ENCODE data around the gene CEP43. TPM values are rescaled to one million over a fixed set of nuclear protein-coding genes. Genes with fewer than 3 reads are reported as not detected.
A peak's percentile ranks its signal among the peaks of the same experiment; 100 is the strongest.

Gene CEP43
- total RNA-seq, 4 donors from 2014 or later = 3.6 to 31.0 (median 14.3) TPM

DNA sequence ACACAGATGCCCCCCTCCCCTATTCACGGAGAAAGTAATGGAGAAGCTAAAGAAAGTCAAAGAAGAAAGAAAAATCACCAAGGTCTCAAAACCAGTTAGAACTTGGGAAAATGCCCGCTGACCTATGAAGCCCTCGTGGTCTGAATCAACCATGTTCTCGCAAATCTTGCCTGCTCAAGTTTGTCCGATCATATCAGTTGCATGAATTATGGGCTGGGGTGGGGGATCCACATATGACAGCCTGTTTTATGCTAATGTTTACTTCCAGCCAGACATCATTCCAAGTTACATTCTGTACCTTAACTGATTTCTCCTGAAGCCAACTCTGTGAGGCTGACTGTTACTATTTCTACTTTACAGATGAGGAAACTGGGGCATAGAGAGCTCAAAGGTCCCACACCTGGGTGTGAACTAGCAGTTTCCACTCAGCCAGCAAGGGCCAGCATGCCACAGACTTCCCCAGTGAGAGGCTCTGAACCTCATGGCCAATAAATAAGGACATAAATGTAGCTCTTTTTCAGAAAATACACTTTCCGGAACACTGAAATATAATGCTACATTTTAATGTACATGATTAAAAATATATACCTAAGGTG, 45.0 kb upstream of the CEP43 start:
- intact Hi-C loops (cut with DNase I; ENCODE audit: low total_unique reads) = loop anchor here (10.0 kb wide), 1 partner anchor 169 kb away; no protein-coding TSS in a partner anchor
- peak overlapping the region; percentile 27 to 98 (median 70) for H3K27ac ChIP-seq
- TF ChIP-seq POLR2AphosphoS5 (IDR thresholded peaks at IDR 0.05) (no peak), POLR2A (IDR thresholded peaks at IDR 0.05) (no peak), EP300 (IDR thresholded peaks at IDR 0.05; ENCODE audit: low read depth) (no peak)
- TF ChIP-seq, protein P1, sequence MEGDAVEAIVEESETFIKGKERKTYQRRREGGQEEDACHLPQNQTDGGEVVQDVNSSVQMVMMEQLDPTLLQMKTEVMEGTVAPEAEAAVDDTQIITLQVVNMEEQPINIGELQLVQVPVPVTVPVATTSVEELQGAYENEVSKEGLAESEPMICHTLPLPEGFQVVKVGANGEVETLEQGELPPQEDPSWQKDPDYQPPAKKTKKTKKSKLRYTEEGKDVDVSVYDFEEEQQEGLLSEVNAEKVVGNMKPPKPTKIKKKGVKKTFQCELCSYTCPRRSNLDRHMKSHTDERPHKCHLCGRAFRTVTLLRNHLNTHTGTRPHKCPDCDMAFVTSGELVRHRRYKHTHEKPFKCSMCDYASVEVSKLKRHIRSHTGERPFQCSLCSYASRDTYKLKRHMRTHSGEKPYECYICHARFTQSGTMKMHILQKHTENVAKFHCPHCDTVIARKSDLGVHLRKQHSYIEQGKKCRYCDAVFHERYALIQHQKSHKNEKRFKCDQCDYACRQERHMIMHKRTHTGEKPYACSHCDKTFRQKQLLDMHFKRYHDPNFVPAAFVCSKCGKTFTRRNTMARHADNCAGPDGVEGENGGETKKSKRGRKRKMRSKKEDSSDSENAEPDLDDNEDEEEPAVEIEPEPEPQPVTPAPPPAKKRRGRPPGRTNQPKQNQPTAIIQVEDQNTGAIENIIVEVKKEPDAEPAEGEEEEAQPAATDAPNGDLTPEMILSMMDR (IDR thresholded peaks at IDR 0.05) = no peak
- H3K27me3 ChIP-seq = no peaks in the 10 kb centered on the region
- DNase-seq = peak; percentile 35
- H3K36me3 ChIP-seq = no peaks in the 10 kb centered on the region
- peak overlapping the region in 1 of 4 donors; percentile 92 for H3K4me3 ChIP-seq
- no peaks in the 10 kb centered on the region for H3K9me3 ChIP-seq
- H3K4me1 ChIP-seq = peaks cover 4 to 59% (median 30%) of the 10 kb centered on the region in 4 donors
- in situ Hi-C loops (cut with MboI; ENCODE audit: low pct_ligation_motif_present in 1 of 4, low pct_unique_long_range_greater_than_20kb in 1 of 4, low sequenced_read_pairs in 3 of 4) = no loop called here
- 85 to 94% methylated on average over 5 to 6 of the region's 6 CpGs for WGBS, 2 donors (ENCODE audit: low coverage in 1 of 2)

DNA sequence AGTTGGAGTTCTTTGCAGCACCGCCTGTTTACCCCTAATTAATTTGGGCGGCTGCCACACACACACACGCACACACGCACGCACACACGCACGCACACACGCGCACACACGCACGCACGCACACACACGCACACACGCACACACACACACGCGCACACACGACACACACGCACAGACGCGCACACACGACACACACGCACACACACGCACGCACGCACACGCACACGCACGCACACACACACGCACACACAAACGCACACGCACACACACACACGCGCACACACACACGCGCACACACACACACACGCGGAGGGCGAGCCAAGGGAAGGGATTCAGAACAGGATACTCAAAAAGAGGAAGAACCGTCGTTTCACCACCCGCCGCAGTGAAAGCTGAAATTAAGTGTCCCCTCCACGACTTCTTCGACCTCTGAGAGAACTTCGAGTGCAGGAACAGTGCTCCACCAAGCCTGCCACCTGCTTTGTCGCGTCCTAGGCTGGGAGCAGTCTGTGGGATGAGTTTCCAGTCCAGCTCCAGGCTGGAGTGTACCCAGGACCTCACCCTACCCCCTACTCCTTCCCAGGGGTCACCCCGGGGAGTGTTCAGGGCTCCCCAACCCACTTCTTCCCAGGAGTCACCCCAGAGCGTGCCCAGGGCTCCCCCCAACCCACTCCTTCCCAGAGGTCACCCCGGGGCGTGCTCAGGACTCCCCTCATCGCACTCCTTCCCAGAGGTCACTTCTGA, 43.9 kb upstream of the CEP43 start:
- peaks cover 4 to 56% (median 24%) of the 10 kb centered on the region in 4 donors for H3K4me1 ChIP-seq
- no peak for TF ChIP-seq EP300 (IDR thresholded peaks at IDR 0.05; ENCODE audit: low read depth)
- no peak for TF ChIP-seq POLR2AphosphoS5 (IDR thresholded peaks at IDR 0.05)
- TF ChIP-seq, protein P1 (IDR thresholded peaks at IDR 0.05) = no peak
- no peak for TF ChIP-seq POLR2A (IDR thresholded peaks at IDR 0.05)
- H3K9me3 ChIP-seq = no peaks in the 10 kb centered on the region
- peak; percentile 66 for DNase-seq
- H3K27ac ChIP-seq = peak overlapping the region; percentile 94 to 98 (median 97)
- no peaks in the 10 kb centered on the region for H3K27me3 ChIP-seq
- intact Hi-C loops (cut with DNase I; ENCODE audit: low total_unique reads) = loop anchor here (10.0 kb wide), 1 partner anchor 170 kb away; no protein-coding TSS in a partner anchor
- in situ Hi-C loops (cut with MboI; ENCODE audit: low pct_ligation_motif_present in 1 of 4, low pct_unique_long_range_greater_than_20kb in 1 of 4, low sequenced_read_pairs in 3 of 4) = no loop called here
- H3K4me3 ChIP-seq = peak overlapping the region; percentile 57 to 92 (median 68)
- no peaks in the 10 kb centered on the region for H3K36me3 ChIP-seq
- WGBS, 2 donors (ENCODE audit: low coverage in 1 of 2) = 51% methylated on average over 44 of the region's 52 CpGs; no CpG with 5 or more reads in 1 of the 2 donors

DNA sequence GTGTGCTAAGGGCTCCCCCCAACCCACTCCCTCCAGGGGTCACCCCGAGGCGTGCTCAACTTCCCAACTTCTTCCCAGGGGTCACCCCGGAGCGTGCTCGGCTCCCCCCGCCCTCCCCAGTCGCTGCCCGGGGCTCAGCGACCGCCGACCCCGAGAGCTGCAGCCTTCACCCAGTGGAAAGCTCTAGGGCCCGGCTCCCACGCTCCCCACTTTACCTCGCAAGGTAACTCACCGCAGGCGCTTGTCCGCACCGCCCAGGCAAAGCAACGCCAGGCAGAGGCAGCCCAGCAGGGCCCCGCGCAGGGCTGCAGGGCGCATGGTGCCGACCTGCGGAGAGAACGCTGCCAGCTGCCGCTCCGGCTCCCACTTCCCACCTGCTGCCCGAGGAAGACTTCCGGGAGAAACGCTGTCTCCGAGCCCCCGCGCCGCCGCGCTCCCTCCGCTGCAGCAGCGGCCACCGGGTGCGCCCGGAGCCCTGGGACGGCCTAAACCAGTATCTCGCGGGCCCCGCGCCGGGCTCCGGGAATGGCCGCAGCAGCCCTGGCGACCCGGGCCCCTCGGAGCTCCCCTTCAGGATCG, 43.2 kb upstream of the CEP43 start:
- in situ Hi-C loops (cut with MboI; ENCODE audit: low pct_ligation_motif_present in 1 of 4, low pct_unique_long_range_greater_than_20kb in 1 of 4, low sequenced_read_pairs in 3 of 4) (no loop called here), intact Hi-C loops (cut with DNase I; ENCODE audit: low total_unique reads) (loop anchor here (10.0 kb wide), 1 partner anchor 171 kb away; no protein-coding TSS in a partner anchor)
- 0 to 1% methylated on average over 9 to 44 of the region's 54 CpGs for WGBS, 2 donors (ENCODE audit: low coverage in 1 of 2)
- Histone ChIP-seq H3K27me3 (no peaks in the 10 kb centered on the region), H3K4me3 (peak overlapping the region; percentile 57 to 92 (median 68)), H3K36me3 (no peaks in the 10 kb centered on the region), H3K27ac (peak overlapping the region; percentile 94 to 98 (median 97)), H3K9me3 (no peaks in the 10 kb centered on the region), H3K4me1 (peaks cover 4 to 49% (median 21%) of the 10 kb centered on the region in 4 donors)
- TF ChIP-seq, protein P1 (IDR thresholded peaks at IDR 0.05) = no peak
- TF ChIP-seq POLR2A (IDR thresholded peaks at IDR 0.05) = no peak
- no peak for DNase-seq
